ENCODE data around the gene COL18A1. TPM values are rescaled to one million over a fixed set of nuclear protein-coding genes. Genes with fewer than 3 reads are reported as not detected.

COL18A1 gene
- total and polyA plus RNA-seq, 7 donors: 4.4 to 197 (median 39.7) TPM

- Histone ChIP-seq H3K4me3 (no peak overlapping the region), H3K27ac (no peak overlapping the region), H3K9me3 (no peaks in the 10 kb centered on the region), H3K4me1 (no peaks in the 10 kb centered on the region), H3K36me3 (peaks cover 0 to 6% (median 0%) of the 10 kb centered on the region in 4 donors), H3K27me3 (no peaks in the 10 kb centered on the region)
- intact Hi-C loops (cut with DNase I): no loop called here
- peak; percentile 54 for DNase-seq
- 97 to 98% methylated on average over 76 of the region's 76 CpGs for WGBS, 2 donors
- TF ChIP-seq POLR2A (IDR thresholded peaks at IDR 0.05): no peak
- TF ChIP-seq CTCF (IDR thresholded peaks at IDR 0.05): no peak
- TF ChIP-seq EP300 (IDR thresholded peaks at IDR 0.05): no peak
- no peak for TF ChIP-seq POLR2AphosphoS5 (IDR thresholded peaks at IDR 0.05)
These were observed 126.6 kb downstream of the COL18A1 start for GRCh38 chr21:45531393-45532215.

- 18 to 40% methylated on average over 7 of the region's 7 CpGs for WGBS, 2 donors
- no peak for TF ChIP-seq POLR2AphosphoS5 (IDR thresholded peaks at IDR 0.05)
- TF ChIP-seq POLR2A (IDR thresholded peaks at IDR 0.05): no peak
- no peak for TF ChIP-seq EP300 (IDR thresholded peaks at IDR 0.05)
- TF ChIP-seq CTCF (IDR thresholded peaks at IDR 0.05): no peak
- peaks cover 0 to 6% (median 0%) of the 10 kb centered on the region in 4 donors for H3K36me3 ChIP-seq
- peak; percentile 59 for DNase-seq
- H3K27me3 ChIP-seq: no peaks in the 10 kb centered on the region
- H3K4me1 ChIP-seq: no peaks in the 10 kb centered on the region
- H3K9me3 ChIP-seq: no peaks in the 10 kb centered on the region
- no peak overlapping the region for H3K27ac ChIP-seq
- intact Hi-C loops (cut with DNase I): no loop called here
- H3K4me3 ChIP-seq: no peak overlapping the region
These were observed 127.9 kb downstream of the COL18A1 start for GRCh38 chr21:45532826-45533360.

GRCh38 chr21:45533361-45533845, 128.4 kb downstream of the COL18A1 start:
- peaks cover 0 to 6% (median 0%) of the 10 kb centered on the region in 4 donors for H3K36me3 ChIP-seq
- TF ChIP-seq EP300 (IDR thresholded peaks at IDR 0.05) (no peak), POLR2AphosphoS5 (IDR thresholded peaks at IDR 0.05) (no peak), POLR2A (IDR thresholded peaks at IDR 0.05) (no peak), CTCF (IDR thresholded peaks at IDR 0.05) (no peak)
- no peak overlapping the region for H3K27ac ChIP-seq
- H3K4me1 ChIP-seq: no peaks in the 10 kb centered on the region
- H3K4me3 ChIP-seq: no peak overlapping the region
- intact Hi-C loops (cut with DNase I): no loop called here
- H3K27me3 ChIP-seq: no peaks in the 10 kb centered on the region
- DNase-seq: peak; percentile 52
- WGBS, 2 donors: 17 to 74% methylated on average over 12 of the region's 12 CpGs
- no peaks in the 10 kb centered on the region for H3K9me3 ChIP-seq

GRCh38 chr21:45533846-45534635, 129.1 kb downstream of the COL18A1 start:
- intact Hi-C loops (cut with DNase I): no loop called here
- no peak for TF ChIP-seq CTCF (IDR thresholded peaks at IDR 0.05)
- no peak for TF ChIP-seq EP300 (IDR thresholded peaks at IDR 0.05)
- no peak for TF ChIP-seq POLR2A (IDR thresholded peaks at IDR 0.05)
- TF ChIP-seq POLR2AphosphoS5 (IDR thresholded peaks at IDR 0.05): no peak
- no peaks in the 10 kb centered on the region for H3K27me3 ChIP-seq
- H3K36me3 ChIP-seq: peaks cover 0 to 6% (median 0%) of the 10 kb centered on the region in 4 donors
- H3K4me1 ChIP-seq: no peaks in the 10 kb centered on the region
- DNase-seq: peak; percentile 62
- WGBS, 2 donors: 37 to 79% methylated on average over 20 of the region's 20 CpGs
- no peak overlapping the region for H3K27ac ChIP-seq
- no peaks in the 10 kb centered on the region for H3K9me3 ChIP-seq
- H3K4me3 ChIP-seq: no peak overlapping the region

Data from sigmoid colon (tissue), 7 donors.